B cell (primary cell): ENCODE data around the gene MEIS3. TPM values are rescaled to one million over a fixed set of nuclear protein-coding genes. Genes with fewer than 3 reads are reported as not detected.

ENCODE experiments used
- ATAC-seq: fragments of 200-7000 bp; cut with Tn5 transposase; one replicate; pipeline ENCODE4 v1.10.0; 2021; ENCODE audit warnings: low read depth, mild to moderate bottlenecking, moderate number of reproducible peaks, moderate library complexity
- CTCF ChIA-PET: fragments of 350-600 bp; sonication (Branson Sonifier 250); formaldehyde crosslinking; loops from one replicate; lab custom pipeline; 2021; ENCODE audit warnings: antibody characterized with exemption, inconsistent platforms; lab: Charles Lee
- POLR2A ChIA-PET: fragments of 350-600 bp; sonication (Branson Sonifier 250); formaldehyde crosslinking; loops from one replicate; lab custom pipeline; 2021; ENCODE audit warnings: antibody characterized with exemption; lab: Charles Lee
- DNase-seq: peaks from one replicate; pipeline ENCODE4 v3.0.0; 2013
- H2AFZ ChIP-seq: 2 replicates; pipeline ENCODE4 v1.6.1; 2012; ENCODE audit warnings: mild to moderate bottlenecking, low read depth, low read length; ENCODE audit not compliant: insufficient read depth, poor library complexity, severe bottlenecking
- H3K27ac ChIP-seq, 2 donors: 1 replicate in 1 of 2; 2 replicates in 1 of 2; pipeline ENCODE4 v1.5.1; 2012 to 2013; ENCODE audit warnings: low read length in 2 of 2, mild to moderate bottlenecking in 2 of 2, moderate library complexity in 1 of 2
- H3K27me3 ChIP-seq, 4 experiments: fragments of 200-600 bp in 1 of 4; sonication (generic) in 1 of 4; replicated peaks in 1 of 4; 1 replicate in 2 of 4; 2 replicates in 2 of 4; pipeline versions ENCODE4 v1.6.1 to v1.7.0; 2013 to 2016; ENCODE audit warnings: low read length in 3 of 4, mild to moderate bottlenecking in 2 of 4, mixed read lengths in 1 of 4, moderate library complexity in 1 of 4; ENCODE audit not compliant: insufficient read depth in 4 of 4, control insufficient read depth in 3 of 4; ENCODE audit errors: control extremely low read depth in 1 of 4
- H3K36me3 ChIP-seq, 2 experiments: replicated peaks in 1 of 2; 1 replicate in 1 of 2; 2 replicates in 1 of 2; pipeline versions ENCODE4 v1.6.1 to v1.7.1; 2013; ENCODE audit warnings: low read length in 1 of 2; ENCODE audit not compliant: insufficient read depth in 2 of 2, control insufficient read depth in 1 of 2; ENCODE audit errors: control extremely low read depth in 1 of 2, extremely low read depth in 1 of 2
- H3K4me1 ChIP-seq, 2 donors: fragments of 200-600 bp in 1 of 2; sonication (generic) in 1 of 2; 1 replicate in 1 of 2; 2 replicates in 1 of 2; pipeline versions ENCODE4 v1.5.1 to v1.6.1; 2013 to 2017; ENCODE audit warnings: low read length in 2 of 2; ENCODE audit not compliant: control insufficient read depth in 2 of 2, insufficient read depth in 2 of 2
- H3K4me2 ChIP-seq: replicated peaks from 2 replicates; pipeline ENCODE3; 2012; ENCODE audit warnings: mild to moderate bottlenecking, low read depth, low read length; ENCODE audit not compliant: poor library complexity, severe bottlenecking
- H3K4me3 ChIP-seq, 5 experiments: fragments of 200-600 bp in 1 of 5; sonication (generic) in 1 of 5; 1 replicate in 3 of 5; 2 replicates in 2 of 5; pipeline versions ENCODE4 v1.5.1 to v1.7.0; 2011 to 2016; ENCODE audit warnings: low read length in 4 of 5, mild to moderate bottlenecking in 4 of 5, low read depth in 2 of 5, control low read depth in 1 of 5, moderate library complexity in 1 of 5; ENCODE audit not compliant: insufficient read depth in 1 of 5; ENCODE audit errors: control extremely low read depth in 1 of 5, extremely low read depth in 1 of 5
- H3K79me2 ChIP-seq: fragments of 200-600 bp; sonication (generic); one replicate; pipeline ENCODE4 v1.6.0; 2016; ENCODE audit warnings: low read length; ENCODE audit not compliant: control insufficient read depth, insufficient read depth
- H3K9ac ChIP-seq: fragments of 200-600 bp; sonication (generic); 2 replicates; pipeline ENCODE4 v1.6.1; 2017; ENCODE audit warnings: mild to moderate bottlenecking, low read length, moderate library complexity
- H3K9me3 ChIP-seq, 3 donors: one replicate each; pipeline versions ENCODE4 v1.6.1 to v1.7.1; 2013; ENCODE audit warnings: low read length in 2 of 3; ENCODE audit not compliant: control insufficient read depth in 2 of 3, insufficient read depth in 1 of 3; ENCODE audit errors: control extremely low read depth in 1 of 3
- H4K20me1 ChIP-seq: 2 replicates; pipeline ENCODE4 v1.6.0; 2012; ENCODE audit warnings: mild to moderate bottlenecking, low read length; ENCODE audit not compliant: insufficient read depth, control insufficient read depth, poor library complexity, severe bottlenecking
- H3K27ac Mint-ChIP-seq: one replicate; pipeline ENCODE4 v1.8.0; 2021; ENCODE audit warnings: mixed read lengths
- H3K27me3 Mint-ChIP-seq: one replicate; pipeline ENCODE4 v1.8.0; 2021; ENCODE audit warnings: mixed read lengths
- H3K4me1 Mint-ChIP-seq: one replicate; pipeline ENCODE4 v1.8.0; 2021; ENCODE audit warnings: mixed read lengths
- H3K4me3 Mint-ChIP-seq: one replicate; pipeline ENCODE4 v1.8.0; 2021; ENCODE audit warnings: mixed read lengths
- H3K9me3 Mint-ChIP-seq: one replicate; pipeline ENCODE4 v1.8.0; 2022; ENCODE audit warnings: mixed read lengths; ENCODE audit not compliant: insufficient read depth
- CTCF ChIP-seq: fragments of 200-600 bp; IDR thresholded peaks from one replicate; pipeline ENCODE4 v1.8.0; 2022; ENCODE audit warnings: antibody characterized with exemption, mild to moderate bottlenecking
- EZH2 ChIP-seq: IDR thresholded peaks from 2 replicates; pipeline ENCODE4 v1.6.1; 2012; ENCODE audit warnings: borderline replicate concordance, low read depth, mild to moderate bottlenecking, moderate library complexity, low read length; ENCODE audit not compliant: insufficient read depth, poor library complexity, severe bottlenecking
- WGBS: methylation state at CpG from one replicate; pipeline ENCODE4 v1.1.5; 2013; ENCODE audit warnings: missing lambda C conversion rate; ENCODE audit not compliant: insufficient coverage; 5-methylcytosine and 5-hydroxymethylcytosine counted together
- intact Hi-C: fragments of 100-400 bp; cut with micrococcal nuclease; formaldehyde crosslinking; loops from one replicate; pipeline ENCODE4 v1.10.0; 2022
- polyA plus RNA-seq: library from polyadenylated mRNA; depleted of rRNA; stranded (reverse); fragments of >200 nt; gene quantifications from 2 replicates; pipeline ENCODE4 v1.2.3, GENCODE V29; 2012
- total RNA-seq, 2 donors: library from RNA; stranded (reverse); fragments of 120-200 nt in 1 of 2; gene quantifications; 1 replicate in 1 of 2; 2 replicates in 1 of 2; pipeline versions ENCODE4 v1.2.3 to v1.2.4, GENCODE V29; 2013 to 2022

MEIS3 gene
- total and polyA plus RNA-seq, 2 donors (not counting 1 experiment from before 2014, with no cell fraction given), result not detected

- H3K9ac ChIP-seq, result no peak overlapping the region
- DNase-seq (no peak), ATAC-seq (no peak)
- Mint-ChIP-seq H3K4me3 (no peak overlapping the region), H3K9me3 (no peaks in the 10 kb centered on the region), H3K27me3 (peaks cover 54% of the 10 kb centered on the region), H3K4me1 (peaks cover 14% of the 10 kb centered on the region), H3K27ac (no peak overlapping the region)
- H3K4me3 ChIP-seq, result no peak overlapping the region
- 20% methylated on average over 14 of the region's 19 CpGs for WGBS
- H3K4me2 ChIP-seq, result no peak overlapping the region
- intact Hi-C loops, result no loop called here
- peaks cover 0 to 28% (median 3%) of the 10 kb centered on the region in 3 donors for H3K9me3 ChIP-seq
- no peaks in the 10 kb centered on the region for H3K79me2 ChIP-seq
- H2AFZ ChIP-seq, result no peak overlapping the region
- no peak overlapping the region for H3K27ac ChIP-seq
- POLR2A ChIA-PET, result no interaction called here
- CTCF ChIA-PET, result no interaction called here
- peaks cover 0 to 91% (median 49%) of the 10 kb centered on the region in 4 experiments for H3K27me3 ChIP-seq
- H3K4me1 ChIP-seq, result peaks cover 13 to 55% of the 10 kb centered on the region in 2 donors
- no peaks in the 10 kb centered on the region for H3K36me3 ChIP-seq
- TF ChIP-seq EZH2 (no peak), CTCF (peak; percentile 0)
- H4K20me1 ChIP-seq, result no peaks in the 10 kb centered on the region
Observed at GRCh38 chr19:47423203-47423882, 4.0 kb upstream of the MEIS3 start.

GRCh38 chr19:47422417-47423163, 3.3 kb upstream of the MEIS3 start:
- Histone ChIP-seq H2AFZ (no peak overlapping the region), H3K4me3 (no peak overlapping the region), H3K79me2 (no peaks in the 10 kb centered on the region), H4K20me1 (no peaks in the 10 kb centered on the region), H3K9me3 (peaks cover 0 to 22% (median 0%) of the 10 kb centered on the region in 3 donors), H3K27me3 (peaks cover 0 to 91% (median 47%) of the 10 kb centered on the region in 4 experiments), H3K36me3 (no peaks in the 10 kb centered on the region), H3K4me1 (peaks cover 13 to 55% of the 10 kb centered on the region in 2 donors), H3K27ac (no peak overlapping the region), H3K9ac (no peak overlapping the region), H3K4me2 (no peak overlapping the region)
- Mint-ChIP-seq H3K4me1 (peaks cover 21% of the 10 kb centered on the region), H3K4me3 (no peak overlapping the region), H3K9me3 (no peaks in the 10 kb centered on the region), H3K27me3 (peaks cover 61% of the 10 kb centered on the region), H3K27ac (no peak overlapping the region)
- ChIA-PET POLR2A (no interaction called here), CTCF (no interaction called here)
- no peak for ATAC-seq
- intact Hi-C loops, result no loop called here
- no peak for DNase-seq
- WGBS, result 0% methylated on average over 1 of the region's 1 CpG
- TF ChIP-seq CTCF, result peak; percentile 18
- TF ChIP-seq EZH2, result no peak
